Lung (tissue), 13 donors: Measurements from ENCODE around the gene SYNE3. TPM values are rescaled to one million over a fixed set of nuclear protein-coding genes. Genes with fewer than 3 reads are reported as not detected.
A peak's percentile ranks its signal among the peaks of the same experiment; 100 is the strongest.

ENCODE experiments used
- ATAC-seq: fragments of 200-7000 bp; cut with Tn5 transposase; one replicate; pipeline ENCODE4 v1.9.1; 2020; ENCODE audit warnings: moderate number of reproducible peaks; ENCODE audit not compliant: insufficient read depth, low FRiP score
- DNase-seq, 3 donors: peaks; one replicate each; pipeline ENCODE4 v3.0.0-alpha.2; 2013 to 2017
- H3K27ac ChIP-seq, 2 donors: one replicate each; pipeline ENCODE4 v1.5.1; 2013; ENCODE audit warnings: mild to moderate bottlenecking in 2 of 2, moderate library complexity in 2 of 2, control low read depth in 1 of 2, inconsistent platforms in 1 of 2, low read depth in 1 of 2, low read length in 1 of 2
- H3K27me3 ChIP-seq, 3 donors: one replicate each; pipeline ENCODE4 v1.5.1; 2013; ENCODE audit warnings: low read length in 2 of 3; ENCODE audit not compliant: control insufficient read depth in 3 of 3, insufficient read depth in 3 of 3
- H3K36me3 ChIP-seq, 4 donors: one replicate each; pipeline ENCODE4 v1.5.1; 2013; ENCODE audit warnings: low read length in 4 of 4, mild to moderate bottlenecking in 1 of 4, moderate library complexity in 1 of 4; ENCODE audit not compliant: control insufficient read depth in 4 of 4, insufficient read depth in 4 of 4
- H3K4me1 ChIP-seq, 5 donors: one replicate each; pipeline ENCODE4 v1.5.1; 2013; ENCODE audit warnings: low read length in 5 of 5, mild to moderate bottlenecking in 2 of 5, moderate library complexity in 1 of 5; ENCODE audit not compliant: control insufficient read depth in 5 of 5, insufficient read depth in 5 of 5
- H3K4me3 ChIP-seq: one replicate; pipeline ENCODE4 v1.5.1; 2013; ENCODE audit warnings: mild to moderate bottlenecking, control low read depth, moderate library complexity
- H3K9ac ChIP-seq, 2 donors: one replicate each; pipeline ENCODE4 v1.5.1; 2013; ENCODE audit warnings: low read length in 2 of 2, control low read depth in 1 of 2; ENCODE audit not compliant: insufficient read depth in 1 of 2
- H3K9me3 ChIP-seq, 4 donors: one replicate each; pipeline ENCODE4 v1.5.1; 2013; ENCODE audit warnings: low read length in 3 of 4, mild to moderate bottlenecking in 1 of 4, moderate library complexity in 1 of 4; ENCODE audit not compliant: control insufficient read depth in 4 of 4, insufficient read depth in 3 of 4
- WGBS, 2 donors: extraction: QIAGEN DNeasy Blood & Tissue Kit; methylation state at CpG; one replicate each; pipeline ENCODE4 v1.1.7; 2013; 5-methylcytosine and 5-hydroxymethylcytosine counted together
- polyA plus RNA-seq, 2 donors: library from polyadenylated mRNA; stranded (reverse); fragments of 200-250 nt; gene quantifications; one replicate each; pipeline ENCODE4 v1.2.1, GENCODE V29; 2013
- small RNA-seq: library from RNA; depleted of rRNA; stranded (forward); fragments of <200 nt; gene quantifications from one replicate; pipeline ENCODE3, GENCODE V24; 2014; ENCODE audit warnings: low replicate concordance
- total RNA-seq, 2 donors: library from RNA; depleted of rRNA in 1 of 2; stranded (reverse); fragments of >200 nt in 1 of 2; gene quantifications; one replicate each; pipeline ENCODE4 v1.2.1, GENCODE V29; 2014 to 2021
- TF ChIP-seq, protein P1 (sequence below): IDR thresholded peaks from 2 replicates; pipeline ENCODE4 v1.5.1; 2012; ENCODE audit warnings: mild to moderate bottlenecking; ENCODE audit errors: control extremely low read depth, extremely low read depth
- donor health status: control.
- donor health status: control.
- donor health status: Bipolar disorder and iron deficiency.
- donor health status: healthy.
- donor health status: DM: yes; HTN: yes; CAD: no.

Gene SYNE3
- total and polyA plus RNA-seq, 4 donors: 2.7 to 30.5 (median 6.1) TPM

- no peaks in the 10 kb centered on the region for H3K9me3 ChIP-seq
- peak in 1 of 3 donors; percentile 29 for DNase-seq
- no peaks in the 10 kb centered on the region for H3K27me3 ChIP-seq
- TF ChIP-seq, protein P1, sequence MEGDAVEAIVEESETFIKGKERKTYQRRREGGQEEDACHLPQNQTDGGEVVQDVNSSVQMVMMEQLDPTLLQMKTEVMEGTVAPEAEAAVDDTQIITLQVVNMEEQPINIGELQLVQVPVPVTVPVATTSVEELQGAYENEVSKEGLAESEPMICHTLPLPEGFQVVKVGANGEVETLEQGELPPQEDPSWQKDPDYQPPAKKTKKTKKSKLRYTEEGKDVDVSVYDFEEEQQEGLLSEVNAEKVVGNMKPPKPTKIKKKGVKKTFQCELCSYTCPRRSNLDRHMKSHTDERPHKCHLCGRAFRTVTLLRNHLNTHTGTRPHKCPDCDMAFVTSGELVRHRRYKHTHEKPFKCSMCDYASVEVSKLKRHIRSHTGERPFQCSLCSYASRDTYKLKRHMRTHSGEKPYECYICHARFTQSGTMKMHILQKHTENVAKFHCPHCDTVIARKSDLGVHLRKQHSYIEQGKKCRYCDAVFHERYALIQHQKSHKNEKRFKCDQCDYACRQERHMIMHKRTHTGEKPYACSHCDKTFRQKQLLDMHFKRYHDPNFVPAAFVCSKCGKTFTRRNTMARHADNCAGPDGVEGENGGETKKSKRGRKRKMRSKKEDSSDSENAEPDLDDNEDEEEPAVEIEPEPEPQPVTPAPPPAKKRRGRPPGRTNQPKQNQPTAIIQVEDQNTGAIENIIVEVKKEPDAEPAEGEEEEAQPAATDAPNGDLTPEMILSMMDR: no peak
- 93 to 98% methylated on average over 4 of the region's 4 CpGs for WGBS, 2 donors
- H3K27ac ChIP-seq: no peak overlapping the region
- H3K4me3 ChIP-seq: no peak overlapping the region
- H3K4me1 ChIP-seq: peaks cover 0 to 10% (median 0%) of the 10 kb centered on the region in 5 donors
- H3K9ac ChIP-seq: no peak overlapping the region
- no peak for ATAC-seq
- H3K36me3 ChIP-seq: peaks cover 0 to 23% (median 7%) of the 10 kb centered on the region in 4 donors
Measured at GRCh38 chr14:95468448-95469133, 47.9 kb downstream of the SYNE3 start.

GRCh38 chr14:95467657-95468056, 48.8 kb downstream of the SYNE3 start:
- Histone ChIP-seq H3K9ac (no peak overlapping the region), H3K27ac (no peak overlapping the region)

GRCh38 chr14:95467232-95467631, 49.2 kb downstream of the SYNE3 start:
- Histone ChIP-seq H3K9ac (no peak overlapping the region), H3K36me3 (peaks cover 0 to 20% (median 7%) of the 10 kb centered on the region in 4 donors), H3K9me3 (no peaks in the 10 kb centered on the region), H3K27me3 (no peaks in the 10 kb centered on the region), H3K4me1 (peaks cover 0 to 10% (median under 1%) of the 10 kb centered on the region in 5 donors), H3K27ac (no peak overlapping the region), H3K4me3 (no peak overlapping the region)
- DNase-seq (no peak), ATAC-seq (peak; percentile 39)
- 73 to 92% methylated on average over 6 of the region's 6 CpGs for WGBS, 2 donors
- TF ChIP-seq, protein P1: no peak

More at GRCh38 chr14:95467657-95468056, 48.8 kb downstream of the SYNE3 start:
- TF ChIP-seq, protein P1: no peak
- Histone ChIP-seq H3K36me3 (peaks cover 0 to 18% (median 7%) of the 10 kb centered on the region in 4 donors), H3K9me3 (no peaks in the 10 kb centered on the region), H3K4me1 (peaks cover 0 to 10% (median 4%) of the 10 kb centered on the region in 5 donors), H3K4me3 (no peak overlapping the region), H3K27me3 (no peaks in the 10 kb centered on the region)
- 83 to 86% methylated on average over 6 of the region's 6 CpGs for WGBS, 2 donors
- ATAC-seq (no peak), DNase-seq (no peak)

Small RNA genes within 50 kb of the gene (small RNA-seq; reads per million reads assigned to genes)
- 8.2 reads per million, percentile 96 among the genes with 10 or more reads in this experiment for gene SCARNA13

Other genes with a start within 250 kb of the SYNE3 start
- 10 to 100 TPM; 16.2 to 33.5 TPM for gene CLMN, start 196.7 kb downstream of the SYNE3 start, total RNA-seq
- gene CLMN, start 196.7 kb downstream of the SYNE3 start, polyA plus RNA-seq: 1 to 10 TPM; 4.5 to 7.2 TPM
- 10 to 100 TPM; 22.4 to 35.6 TPM for gene GLRX5, start 18.4 kb upstream of the SYNE3 start, total RNA-seq
- 10 to 100 TPM; 27.3 to 30.9 TPM for gene GLRX5, start 18.4 kb upstream of the SYNE3 start, polyA plus RNA-seq
- gene TCL1B, start 169.8 kb upstream of the SYNE3 start, total RNA-seq: under 1 TPM in 1 of 2 donors, not detected in 1; 0.28 TPM
- under 1 TPM in 1 of 2 donors, not detected in 1; 0.03 TPM for gene TCL1B, start 169.8 kb upstream of the SYNE3 start, polyA plus RNA-seq
- gene TCL1A, start 197.5 kb upstream of the SYNE3 start, total RNA-seq: 1 to 10 TPM in 1 of 2 donors, under 1 TPM in 1; 0.21 to 5.0 TPM
- 1 to 10 TPM in 1 of 2 donors, under 1 TPM in 1; 0.30 to 2.8 TPM for gene TCL1A, start 197.5 kb upstream of the SYNE3 start, polyA plus RNA-seq